Osteoblast (primary cell): Measurements from ENCODE around the gene APOBR. TPM values are rescaled to one million over a fixed set of nuclear protein-coding genes. Genes with fewer than 3 reads are reported as not detected.

Experiments
- DNase-seq: peaks from one replicate; pipeline ENCODE4 v3.0.0; 2011; ENCODE audit warnings: low spot score, mixed read lengths; ENCODE audit not compliant: insufficient read length; ENCODE audit errors: missing footprints
- H2AFZ ChIP-seq: 2 replicates; pipeline ENCODE4 v1.6.0; 2011; ENCODE audit warnings: mild to moderate bottlenecking, low read length
- H3K27ac ChIP-seq: 2 replicates; pipeline ENCODE4 v1.5.1; 2011; ENCODE audit warnings: mild to moderate bottlenecking, low read depth, low read length, moderate library complexity
- H3K27me3 ChIP-seq: 2 replicates; pipeline ENCODE4 v1.6.0; 2012; ENCODE audit warnings: mild to moderate bottlenecking, control low read depth, inconsistent platforms, low read length, moderate library complexity; ENCODE audit not compliant: insufficient read depth
- H3K36me3 ChIP-seq: 2 replicates; pipeline ENCODE4 v1.5.1; 2011; ENCODE audit warnings: mild to moderate bottlenecking, low read length, control low read depth, moderate library complexity; ENCODE audit not compliant: insufficient read depth
- H3K4me1 ChIP-seq: 2 replicates; pipeline ENCODE4 v1.5.1; 2011; ENCODE audit warnings: mild to moderate bottlenecking, low read length, control low read depth, moderate library complexity; ENCODE audit not compliant: insufficient read depth
- H3K4me2 ChIP-seq: 2 replicates; pipeline ENCODE4 v1.6.0; 2011; ENCODE audit warnings: mild to moderate bottlenecking, low read length; ENCODE audit not compliant: insufficient read depth
- H3K4me3 ChIP-seq: fragments of 200-600 bp; sonication (generic); 3 replicates; pipeline ENCODE4 v1.5.1; 2012; ENCODE audit warnings: mild to moderate bottlenecking, low read length, inconsistent platforms; ENCODE audit not compliant: insufficient read depth
- H3K79me2 ChIP-seq: 2 replicates; pipeline ENCODE4 v1.6.0; 2012; ENCODE audit warnings: mild to moderate bottlenecking, low read length, control low read depth, inconsistent platforms; ENCODE audit not compliant: insufficient read depth
- H3K9me3 ChIP-seq: 2 replicates; pipeline ENCODE4 v1.5.1; 2011; ENCODE audit warnings: low read depth, low read length, control low read depth
- H4K20me1 ChIP-seq: 2 replicates; pipeline ENCODE4 v1.6.0; 2012; ENCODE audit warnings: mild to moderate bottlenecking, low read length, control low read depth; ENCODE audit not compliant: insufficient read depth
- total RNA-seq: library from RNA; depleted of rRNA; stranded (reverse); fragments of >200 nt; gene quantifications from 2 replicates; pipeline ENCODE4 v1.2.3, GENCODE V29; 2012
- TF ChIP-seq, protein P1 (sequence below): IDR thresholded peaks from 2 replicates; pipeline ENCODE4 v1.5.1; 2011; ENCODE audit warnings: mild to moderate bottlenecking, low read depth, low read length, moderate library complexity; ENCODE audit errors: extremely low read depth

APOBR gene
- total RNA-seq, 1 donor, result not detected

- TF ChIP-seq, protein P1, sequence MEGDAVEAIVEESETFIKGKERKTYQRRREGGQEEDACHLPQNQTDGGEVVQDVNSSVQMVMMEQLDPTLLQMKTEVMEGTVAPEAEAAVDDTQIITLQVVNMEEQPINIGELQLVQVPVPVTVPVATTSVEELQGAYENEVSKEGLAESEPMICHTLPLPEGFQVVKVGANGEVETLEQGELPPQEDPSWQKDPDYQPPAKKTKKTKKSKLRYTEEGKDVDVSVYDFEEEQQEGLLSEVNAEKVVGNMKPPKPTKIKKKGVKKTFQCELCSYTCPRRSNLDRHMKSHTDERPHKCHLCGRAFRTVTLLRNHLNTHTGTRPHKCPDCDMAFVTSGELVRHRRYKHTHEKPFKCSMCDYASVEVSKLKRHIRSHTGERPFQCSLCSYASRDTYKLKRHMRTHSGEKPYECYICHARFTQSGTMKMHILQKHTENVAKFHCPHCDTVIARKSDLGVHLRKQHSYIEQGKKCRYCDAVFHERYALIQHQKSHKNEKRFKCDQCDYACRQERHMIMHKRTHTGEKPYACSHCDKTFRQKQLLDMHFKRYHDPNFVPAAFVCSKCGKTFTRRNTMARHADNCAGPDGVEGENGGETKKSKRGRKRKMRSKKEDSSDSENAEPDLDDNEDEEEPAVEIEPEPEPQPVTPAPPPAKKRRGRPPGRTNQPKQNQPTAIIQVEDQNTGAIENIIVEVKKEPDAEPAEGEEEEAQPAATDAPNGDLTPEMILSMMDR, result no peak
- no peaks in the 10 kb centered on the region for H3K4me1 ChIP-seq
- DNase-seq, result peak; percentile 76
- no peak overlapping the region for H3K27ac ChIP-seq
- H3K4me3 ChIP-seq, result no peak overlapping the region
- H3K27me3 ChIP-seq, result peaks cover 22% of the 10 kb centered on the region
- H4K20me1 ChIP-seq, result no peaks in the 10 kb centered on the region
- H3K9me3 ChIP-seq, result no peaks in the 10 kb centered on the region
- no peak overlapping the region for H2AFZ ChIP-seq
- no peak overlapping the region for H3K4me2 ChIP-seq
- H3K79me2 ChIP-seq, result no peaks in the 10 kb centered on the region
- no peaks in the 10 kb centered on the region for H3K36me3 ChIP-seq
These were observed 10.4 kb downstream of the APOBR start for GRCh38 chr16:28504707-28505404.

DNA sequence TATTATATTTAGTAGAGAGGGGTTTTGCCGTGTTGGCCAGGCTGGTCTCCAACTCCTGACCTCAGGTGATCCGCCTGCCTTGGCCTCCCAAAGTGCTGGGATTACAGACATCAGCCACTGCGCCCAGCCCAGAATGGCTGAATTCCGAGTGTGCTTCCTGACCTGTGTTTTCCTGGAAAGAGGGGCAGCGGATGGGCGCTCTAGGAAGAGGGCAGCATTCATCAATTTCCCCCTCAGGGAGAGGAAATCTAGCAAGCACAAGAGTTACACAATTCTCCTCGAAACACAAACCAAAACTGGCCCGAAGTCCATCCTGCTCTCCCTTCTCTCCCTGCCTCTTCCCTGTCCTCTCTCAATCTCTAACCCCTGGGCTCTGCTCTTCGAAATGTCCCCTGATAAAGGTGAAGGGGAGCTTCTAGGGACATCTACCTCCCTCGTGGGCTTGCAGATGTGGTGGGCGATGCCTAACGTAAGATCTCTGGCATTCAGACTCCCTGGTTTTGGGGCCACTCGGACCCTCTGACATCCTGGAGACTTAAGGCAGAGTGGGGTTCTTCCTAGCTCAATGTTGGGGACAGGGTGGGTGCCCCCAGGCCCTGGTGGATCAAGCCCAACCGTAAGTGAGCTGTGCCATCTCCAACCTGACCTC lies 11.2 kb downstream of the APOBR start:
- Histone ChIP-seq H3K9me3 (no peaks in the 10 kb centered on the region), H2AFZ (no peak overlapping the region), H3K36me3 (no peaks in the 10 kb centered on the region), H3K4me1 (no peaks in the 10 kb centered on the region), H3K4me2 (no peak overlapping the region), H3K4me3 (no peak overlapping the region), H3K79me2 (no peaks in the 10 kb centered on the region), H3K27me3 (peaks cover 22% of the 10 kb centered on the region), H3K27ac (no peak overlapping the region), H4K20me1 (no peaks in the 10 kb centered on the region)
- TF ChIP-seq, protein P1, result no peak
- peak; percentile 44 for DNase-seq

DNA sequence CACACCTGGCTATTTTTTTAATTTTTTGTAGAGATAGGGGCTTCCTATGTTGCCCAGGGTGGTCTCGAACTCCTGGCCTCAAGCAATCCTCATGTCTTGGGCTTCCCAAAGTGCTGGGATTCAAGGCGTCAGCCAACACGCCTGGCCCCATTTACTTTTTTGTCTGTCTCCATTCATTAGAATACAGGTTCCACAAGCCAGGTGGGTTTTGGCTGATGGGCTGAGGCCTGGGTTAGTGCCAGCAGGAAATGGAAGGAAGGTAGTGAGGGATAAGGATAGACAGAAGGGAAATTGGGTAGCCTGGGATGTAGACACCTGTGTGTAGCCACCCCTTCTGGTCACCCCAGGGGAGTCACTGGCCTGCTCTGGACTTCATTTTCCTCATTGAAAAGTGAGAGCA lies 16.6 kb downstream of the APOBR start:
- no peaks in the 10 kb centered on the region for H4K20me1 ChIP-seq
- no peak overlapping the region for H3K27ac ChIP-seq
- no peak overlapping the region for H3K4me2 ChIP-seq
- TF ChIP-seq, protein P1, result no peak
- no peaks in the 10 kb centered on the region for H3K9me3 ChIP-seq
- H3K36me3 ChIP-seq, result no peaks in the 10 kb centered on the region
- H3K4me3 ChIP-seq, result no peak overlapping the region
- no peak for DNase-seq
- no peaks in the 10 kb centered on the region for H3K79me2 ChIP-seq
- no peak overlapping the region for H2AFZ ChIP-seq
- H3K27me3 ChIP-seq, result peaks cover 12% of the 10 kb centered on the region
- no peaks in the 10 kb centered on the region for H3K4me1 ChIP-seq
